HG03571 (cell line): ENCODE data around the gene C14orf119.
"Not testable (repeated sequence)": the region's sequence is repeated elsewhere in the genome, so short reads cannot be mapped to it uniquely, and the experiment has no call there.

Experiments used
- ATAC-seq: cut with Tn5 transposase; IDR thresholded peaks from one replicate; pipeline ENCODE4 v1.9.1; 2021; ENCODE audit not compliant: unreplicated experiment

The C14orf119 gene

GRCh38 chr14:23107620-23108019 lies 12.3 kb downstream of the C14orf119 start:
- ATAC-seq: not testable (repeated sequence)

- ATAC-seq: not testable (repeated sequence)
Measured at GRCh38 chr14:23108169-23108568, 12.9 kb downstream of the C14orf119 start.

GRCh38 chr14:23109769-23110168 lies 14.5 kb downstream of the C14orf119 start:
- ATAC-seq: no peak

- no peak for ATAC-seq
Measured at GRCh38 chr14:23110579-23111365, 15.5 kb downstream of the C14orf119 start.

- no peak for ATAC-seq
Measured at GRCh38 chr14:23112359-23113178, 17.3 kb downstream of the C14orf119 start.

- no peak for ATAC-seq
Measured at GRCh38 chr14:23113431-23114119, 18.3 kb downstream of the C14orf119 start.

GRCh38 chr14:23114120-23114458 lies 18.8 kb downstream of the C14orf119 start:
- no peak for ATAC-seq

GRCh38 chr14:23114669-23115038 lies 19.3 kb downstream of the C14orf119 start:
- no peak for ATAC-seq

- no peak for ATAC-seq
Measured at GRCh38 chr14:23115039-23115731, 19.9 kb downstream of the C14orf119 start.

- no peak for ATAC-seq
Measured at GRCh38 chr14:23115918-23116317, 20.6 kb downstream of the C14orf119 start.

GRCh38 chr14:23117371-23118020 lies 22.2 kb downstream of the C14orf119 start:
- no peak for ATAC-seq

GRCh38 chr14:23118506-23119362 lies 23.4 kb downstream of the C14orf119 start, which contains the start of gene CEBPE:
Gene CEBPE, minus strand, starts transcription at chr14:23119255. Its CDS starts 164 bp downstream, at chr14:23119091.
- ATAC-seq: no peak

- no peak for ATAC-seq
Measured at GRCh38 chr14:23119363-23120327, 24.3 kb downstream of the C14orf119 start.

GRCh38 chr14:23120541-23121251 lies 25.4 kb downstream of the C14orf119 start:
- ATAC-seq: peak; percentile 66

- ATAC-seq: no peak
Measured at GRCh38 chr14:23121361-23121771, 26.1 kb downstream of the C14orf119 start.

GRCh38 chr14:23122086-23122485 lies 26.8 kb downstream of the C14orf119 start:
- no peak for ATAC-seq

GRCh38 chr14:23123419-23123818 lies 28.1 kb downstream of the C14orf119 start:
- ATAC-seq: no peak
